ENCODE data around the gene DOCK2. TPM values are rescaled to one million over a fixed set of nuclear protein-coding genes. Genes with fewer than 3 reads are reported as not detected.

DOCK2 gene
- total and polyA plus RNA-seq, 9 of the 15 experiments (the other 6 are each of a cell fraction or from before 2014, with no cell fraction given), result 4.5 to 42.6 (median 20.5) TPM

- no peak for TF ChIP-seq ZNF318 (IDR thresholded peaks at IDR 0.05; ENCODE audit: borderline replicate concordance in 1 of 2, low read depth in 1 of 2)
These were observed 164.3 kb downstream of the DOCK2 start (continued) for GRCh38 chr5:169801324-169801777.

GRCh38 chr5:169801781-169802180 lies 164.7 kb downstream of the DOCK2 start:
- H3K4me2 ChIP-seq (ENCODE audit: insufficient read depth, low read length), result no peak overlapping the region
- no peak for FAIRE-seq
- H3K79me2 ChIP-seq (ENCODE audit: control insufficient read depth, insufficient read depth, low read length), result no peaks in the 10 kb centered on the region
- no peak overlapping the region for H3K4me3 ChIP-seq
- H3K9me3 ChIP-seq (replicated peaks; ENCODE audit: control insufficient read depth, insufficient read depth, low read depth, low read length), result no peaks in the 10 kb centered on the region
- DNase-seq (ENCODE audit: extremely low read depth in 1 of 4, low spot score in 3 of 4), result no peak
- ChIA-PET POLR2A (no interaction called here), CTCF (ENCODE audit: low intra/inter-chr PET ratio) (no interaction called here)
- no peak overlapping the region for H3K27ac ChIP-seq (ENCODE audit: extremely low read depth, low read depth, low read length)
- no peaks in the 10 kb centered on the region; the same call in 1 of the 2 replicates for H4K20me1 ChIP-seq (replicated peaks; ENCODE audit: control insufficient read depth, insufficient read depth, low read length)
- no peaks in the 10 kb centered on the region for H3K9me1 ChIP-seq (ENCODE audit: control insufficient read depth, insufficient read depth, low read length)
- H3K4me1 ChIP-seq (replicated peaks in 1 of 2; ENCODE audit: control insufficient read depth in 2 of 2, insufficient read depth in 2 of 2, low read length in 2 of 2), result peaks cover 0 to 16% of the 10 kb centered on the region in 2 experiments; a peak in 4 of 5 replicates
- H2AFZ ChIP-seq (ENCODE audit: low read depth, low read length), result no peak overlapping the region
- intact Hi-C loops (cut with micrococcal nuclease) (loop anchor here (10.0 kb wide), 1 partner anchor 183 kb away; the partner anchor contains the start of gene INSYN2B), in situ Hi-C loops (cut with MboI) (no loop called here)
- WGBS (ENCODE audit: insufficient coverage, low coverage, missing lambda C conversion rate), result 43% methylated on average over 2 of the region's 2 CpGs
- H3K9ac ChIP-seq (ENCODE audit: insufficient read depth in 1 of 2, low read depth in 2 of 2, low read length in 2 of 2), result no peak overlapping the region
- H3K27me3 ChIP-seq (ENCODE audit: control insufficient read depth in 2 of 2, insufficient read depth in 2 of 2, low read length in 2 of 2), result no peaks in the 10 kb centered on the region
- BruUV-seq (replicated peaks), result no TSS peak
- ATAC-seq, result no peak
- H3K36me3 ChIP-seq (ENCODE audit: control insufficient read depth, insufficient read depth, low read length), result no peaks in the 10 kb centered on the region
- TF ChIP-seq RFX1 (IDR thresholded peaks at IDR 0.05) (no peak), ZC3H8 (IDR thresholded peaks at IDR 0.05) (no peak), PKNOX1 (IDR thresholded peaks at IDR 0.05) (no peak), SIN3B (IDR thresholded peaks at IDR 0.05; ENCODE audit: low read depth) (no peak), CREB3L1 (IDR thresholded peaks at IDR 0.05; ENCODE audit: borderline replicate concordance, low read depth) (no peak)

Data from K562 (cell line).